Hematopoietic multipotent progenitor cell (in vitro differentiated cells): ENCODE data around the gene CD80. TPM values are rescaled to one million over a fixed set of nuclear protein-coding genes. Genes with fewer than 3 reads are reported as not detected.
A peak's percentile ranks its signal among the peaks of the same experiment; 100 is the strongest.
"Not testable (repeated sequence)": the region's sequence is repeated elsewhere in the genome, so short reads cannot be mapped to it uniquely, and the experiment has no call there.

Source experiments
- DNase-seq, 3 donors: peaks; one replicate each; pipeline ENCODE4 v3.0.0-alpha.2; 2011 to 2015; ENCODE audit warnings: low read depth in 2 of 3, low spot score in 2 of 3
- total RNA-seq: library from RNA; depleted of rRNA; stranded (reverse); fragments of >200 nt; gene quantifications from one replicate; pipeline ENCODE4 v1.2.3, GENCODE V29; 2012

Gene CD80, protein sequence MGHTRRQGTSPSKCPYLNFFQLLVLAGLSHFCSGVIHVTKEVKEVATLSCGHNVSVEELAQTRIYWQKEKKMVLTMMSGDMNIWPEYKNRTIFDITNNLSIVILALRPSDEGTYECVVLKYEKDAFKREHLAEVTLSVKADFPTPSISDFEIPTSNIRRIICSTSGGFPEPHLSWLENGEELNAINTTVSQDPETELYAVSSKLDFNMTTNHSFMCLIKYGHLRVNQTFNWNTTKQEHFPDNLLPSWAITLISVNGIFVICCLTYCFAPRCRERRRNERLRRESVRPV
- 0.54 TPM for total RNA-seq

- DNase-seq = peak in 2 of 3 donors; percentile 70 to 85
These were observed at the start of gene CD80 for GRCh38 chr3:119559441-119559963. CD80 (minus strand) TSS chr3:119559614; CDS start chr3:119557728, 1,886 bp downstream.

DNA sequence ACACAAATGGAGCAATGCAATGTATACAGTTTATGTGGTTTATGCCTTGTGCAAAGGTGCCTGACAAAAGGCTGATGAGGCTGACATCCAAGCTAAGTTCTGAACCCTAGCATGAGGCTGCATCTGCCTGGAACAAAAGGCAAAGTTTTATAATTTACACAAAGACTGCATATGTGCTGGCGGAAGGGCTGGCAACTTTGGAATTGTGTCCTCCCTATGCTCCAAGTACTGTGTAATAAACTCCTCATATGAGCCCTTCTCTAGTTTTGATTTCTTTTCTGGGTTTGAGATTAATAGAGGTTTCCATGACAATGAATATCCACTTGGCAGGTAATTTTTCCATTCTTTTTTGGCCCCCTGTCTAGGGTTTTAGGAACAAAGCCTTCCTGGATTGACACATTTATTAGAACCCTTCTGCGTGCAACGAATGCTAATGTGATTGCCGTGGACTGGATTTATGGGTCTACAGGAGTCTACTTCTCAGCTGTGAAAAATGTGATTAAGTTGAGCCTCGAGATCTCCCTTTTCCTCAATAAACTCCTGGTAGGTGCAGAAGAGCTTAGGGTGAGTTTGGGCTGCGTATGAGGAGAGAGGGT lies 49.1 kb upstream of the CD80 start:
- no peak for DNase-seq

GRCh38 chr3:119604878-119605277 lies 45.5 kb upstream of the CD80 start:
- no peak for DNase-seq

DNA sequence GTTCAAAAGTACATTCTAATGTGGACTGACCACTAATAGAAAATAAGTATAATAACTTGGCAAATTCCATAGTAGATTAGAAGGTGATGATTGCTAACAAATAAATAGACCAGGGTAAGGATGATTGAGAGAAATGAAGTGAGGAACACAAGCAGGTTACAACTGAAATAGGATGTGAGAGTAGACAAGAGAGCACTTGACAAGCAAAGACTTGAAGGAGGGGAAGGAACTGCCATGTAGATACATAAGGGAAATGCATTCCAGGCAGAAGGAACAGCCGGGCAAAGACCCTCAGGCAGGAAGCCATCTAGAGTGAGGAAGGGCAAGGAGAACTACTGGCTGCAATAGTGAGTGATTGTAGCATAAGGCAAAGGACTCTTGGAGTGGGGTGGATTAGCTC lies 43.3 kb upstream of the CD80 start:
- no peak for DNase-seq

DNA sequence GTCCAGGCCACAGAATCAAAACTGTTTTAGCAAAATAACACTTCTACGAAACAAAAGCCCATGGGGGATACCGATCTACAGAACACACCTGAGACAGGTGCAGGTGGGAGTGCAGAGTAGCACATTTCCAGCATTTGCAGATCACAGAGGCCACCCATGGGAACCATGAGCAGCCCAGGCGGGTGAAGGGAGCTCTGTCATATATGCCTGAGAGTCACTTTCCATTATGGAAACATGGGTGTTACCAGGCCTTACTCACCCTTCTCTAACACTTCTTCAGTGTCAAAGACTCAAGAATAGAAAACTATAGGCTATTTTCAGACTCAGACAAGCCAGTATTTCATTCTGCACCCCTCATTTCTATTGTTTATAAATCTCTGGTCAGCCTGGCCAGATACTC lies 41.7 kb upstream of the CD80 start:
- DNase-seq = no peak

GRCh38 chr3:119600732-119601131 lies 41.3 kb upstream of the CD80 start:
- DNase-seq = peak in 2 of 3 donors; percentile 30 to 39

DNA sequence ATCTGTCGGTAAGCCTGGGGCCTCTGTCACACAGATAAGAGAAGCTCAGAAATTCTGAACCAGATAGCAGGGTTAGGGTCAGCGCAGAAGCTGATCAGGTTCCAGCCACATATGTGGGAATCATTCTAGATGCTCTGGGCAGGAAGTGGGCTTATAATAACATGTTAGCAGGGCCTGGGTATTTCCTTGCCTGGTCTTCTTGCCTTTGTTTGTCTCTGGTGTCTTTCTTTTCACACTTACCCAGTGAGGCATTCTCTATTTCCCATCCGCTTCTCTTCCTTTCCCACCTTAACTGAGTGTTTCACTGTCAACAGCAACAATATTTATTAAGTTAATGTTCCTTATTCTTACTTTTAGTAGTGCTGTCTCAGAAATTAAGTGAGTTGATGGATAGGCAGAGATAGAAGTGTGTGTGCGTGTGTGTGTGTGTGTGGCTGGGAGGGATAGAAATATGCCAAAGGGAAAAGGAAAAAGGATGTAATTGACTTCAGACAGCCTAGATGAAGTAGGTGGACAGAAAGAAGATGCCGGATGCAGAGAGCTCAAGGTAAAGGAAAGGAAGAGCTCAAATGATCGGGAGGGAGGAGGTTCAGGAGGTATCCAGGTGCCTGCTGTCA lies 40.3 kb upstream of the CD80 start:
- DNase-seq = no peak

GRCh38 chr3:119598410-119599098 lies 39.1 kb upstream of the CD80 start:
- DNase-seq = no peak

DNA sequence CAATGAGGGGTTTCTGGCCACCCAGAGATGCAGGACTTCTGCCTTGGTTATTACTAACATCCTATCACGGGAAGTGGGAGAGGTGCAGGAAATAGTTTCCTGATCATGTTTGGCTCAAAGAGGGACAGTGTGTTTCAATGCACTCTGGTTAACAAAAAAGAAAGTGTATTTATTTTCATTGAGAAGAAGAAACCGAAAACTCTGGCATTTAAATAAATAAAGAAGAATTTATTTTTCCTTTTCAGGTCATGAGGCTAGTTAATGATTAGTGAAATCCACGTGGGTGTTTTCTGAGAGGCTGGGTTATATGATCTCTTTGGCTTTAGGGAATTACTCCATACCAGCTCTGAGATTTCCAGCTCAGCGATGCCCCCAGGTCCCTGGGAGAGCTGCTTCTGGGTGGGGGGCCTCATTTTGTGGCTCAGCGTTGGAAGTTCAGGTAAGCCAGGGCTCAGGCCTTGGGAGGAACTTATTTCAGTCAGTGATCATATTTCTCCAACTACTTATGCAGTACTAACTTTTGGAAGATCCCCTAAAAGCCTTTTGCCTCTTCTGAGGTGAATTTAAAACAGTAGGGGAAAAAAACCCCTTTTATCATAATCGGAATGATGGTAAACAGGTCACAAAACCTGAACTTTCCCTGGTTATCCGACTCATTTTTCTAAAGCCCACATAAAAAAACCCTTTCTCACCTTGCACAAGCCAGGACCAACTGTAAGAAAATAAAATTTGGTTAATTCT lies 38.3 kb upstream of the CD80 start, which contains the start of gene PLA1A:
Gene PLA1A (plus strand): TSS at position 338 of the 741 bp plus-strand sequence. CDS start 29 bp downstream, at position 367.
- no peak for DNase-seq

- no peak for DNase-seq
These were observed 37.0 kb upstream of the CD80 start for GRCh38 chr3:119596398-119596797.

DNA sequence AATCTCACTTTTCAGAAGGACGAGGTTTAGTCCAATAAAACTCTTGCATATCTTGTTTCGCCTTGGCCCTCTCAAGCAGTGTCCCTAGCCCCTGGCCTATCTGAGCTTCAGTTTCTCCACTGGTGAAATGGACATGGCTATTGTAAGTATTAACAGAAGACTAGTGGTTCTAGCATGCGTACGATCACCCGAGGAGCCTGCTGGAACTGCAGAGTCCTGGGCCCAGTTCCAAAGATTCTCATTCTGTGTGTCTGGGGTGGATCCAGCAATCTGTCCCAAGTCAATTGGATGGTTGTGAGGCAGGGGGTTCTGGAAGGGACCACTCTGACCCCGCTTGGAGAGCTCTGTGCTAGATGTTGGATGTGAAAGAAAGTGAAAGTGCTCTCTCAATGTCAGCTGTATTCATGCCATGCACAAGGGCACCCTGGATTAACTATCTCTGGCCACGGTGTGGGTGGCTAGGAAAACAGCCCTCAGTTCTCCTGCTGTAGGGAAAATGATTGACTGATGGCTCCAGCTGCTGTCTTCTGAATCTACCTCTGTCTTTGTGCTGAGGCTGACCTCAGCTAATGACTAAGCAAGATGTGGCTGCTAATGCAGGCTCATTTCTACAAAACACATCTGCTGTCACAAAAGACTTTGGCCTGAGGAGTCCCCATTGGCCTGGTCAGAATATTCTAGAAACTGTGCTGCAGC lies 36.4 kb upstream of the CD80 start:
- no peak for DNase-seq

- not testable (repeated sequence) for DNase-seq
These were observed 35.5 kb upstream of the CD80 start for GRCh38 chr3:119594929-119595328.

DNA sequence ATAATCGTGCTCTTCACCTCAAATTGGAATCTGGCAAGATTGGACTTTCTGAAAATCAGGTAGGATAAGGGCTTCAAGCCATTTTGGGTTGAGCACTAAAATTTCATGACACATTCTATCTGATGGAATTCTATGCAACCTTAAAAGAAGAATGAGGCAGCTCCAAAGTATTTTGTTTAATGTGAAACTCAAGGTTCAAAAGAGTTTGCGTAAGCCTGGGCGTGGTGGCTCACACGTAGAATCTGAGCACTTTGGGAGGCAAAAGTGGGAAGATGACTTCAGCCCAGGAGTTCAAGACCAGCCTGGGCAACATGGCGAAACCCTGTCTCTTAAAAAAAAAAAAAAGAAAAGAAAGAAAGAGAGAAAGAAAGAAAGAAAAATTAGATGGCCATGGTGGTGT lies 34.7 kb upstream of the CD80 start:
- DNase-seq = no peak

DNA sequence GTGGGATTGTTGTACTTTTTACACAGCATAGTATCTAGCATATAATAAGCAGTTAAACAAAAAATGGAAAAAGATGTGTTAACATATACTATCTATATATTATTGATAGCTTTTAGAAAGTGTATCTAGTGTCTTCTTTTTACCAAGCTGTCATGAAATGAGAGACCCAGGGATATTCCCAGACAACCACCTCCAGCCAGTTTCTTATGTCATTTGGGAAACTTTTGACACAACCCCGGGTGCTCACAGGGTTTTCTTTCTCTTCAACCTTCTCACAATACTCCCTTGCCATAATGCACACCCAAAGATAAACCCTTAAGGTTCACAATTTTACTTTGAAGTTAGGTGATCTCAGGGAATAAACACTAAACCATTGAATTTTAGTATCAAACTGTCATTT lies 33.4 kb upstream of the CD80 start:
- no peak for DNase-seq

GRCh38 chr3:119590706-119591105 lies 31.3 kb upstream of the CD80 start:
- DNase-seq = no peak

- DNase-seq = no peak
These were observed 29.8 kb upstream of the CD80 start for GRCh38 chr3:119589102-119589773.

- DNase-seq = no peak
These were observed 28.7 kb upstream of the CD80 start for GRCh38 chr3:119588112-119588511.

DNA sequence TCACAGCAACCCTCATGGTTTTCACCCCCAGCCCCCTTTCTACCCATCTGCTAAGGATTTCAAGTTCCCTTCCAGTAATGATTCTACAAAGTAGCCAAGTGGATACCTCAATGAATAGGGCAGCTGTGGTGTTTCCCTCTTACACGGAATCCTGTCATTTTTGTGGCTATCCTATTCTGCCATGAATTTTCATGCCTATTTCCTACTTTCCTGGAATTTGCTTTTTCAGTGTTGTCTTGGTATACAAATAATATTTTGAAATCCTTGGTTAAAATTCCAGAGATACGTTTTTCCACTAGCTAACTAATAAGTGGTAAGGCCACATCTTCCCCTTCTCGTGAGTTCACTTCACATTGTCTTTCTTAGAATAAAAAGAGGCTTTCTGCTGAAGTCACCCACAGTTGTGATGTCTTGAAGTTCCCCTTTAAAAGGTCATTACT lies 27.3 kb upstream of the CD80 start:
- no peak for DNase-seq

- DNase-seq = no peak
These were observed 26.6 kb upstream of the CD80 start for GRCh38 chr3:119585856-119586570.
